Germinal center (tissue), 1 donor: Measurements from ENCODE around the gene USH2A.

Experiments used
- DNase-seq: peaks from one replicate; pipeline ENCODE4 v3.0.0; 2012; ENCODE audit warnings: mixed read lengths, low spot score

Gene USH2A

GRCh38 chr1:216285052-216285451 lies 138.2 kb downstream of the USH2A start:
- no peak for DNase-seq

- DNase-seq = no peak
Observed at GRCh38 chr1:216281757-216282156, 141.5 kb downstream of the USH2A start.

- DNase-seq = no peak
Observed at GRCh38 chr1:216270086-216270773, 153.0 kb downstream of the USH2A start.

GRCh38 chr1:216261631-216262030 lies 161.6 kb downstream of the USH2A start:
- no peak for DNase-seq

- no peak for DNase-seq
Observed at GRCh38 chr1:216258856-216259255, 164.4 kb downstream of the USH2A start.

GRCh38 chr1:216258386-216258785 lies 164.9 kb downstream of the USH2A start:
- DNase-seq = no peak

GRCh38 chr1:216250861-216251260 lies 172.4 kb downstream of the USH2A start:
- no peak for DNase-seq

- no peak for DNase-seq
Observed at GRCh38 chr1:216248628-216249027, 174.6 kb downstream of the USH2A start.

GRCh38 chr1:216247937-216248336 lies 175.3 kb downstream of the USH2A start:
- DNase-seq = no peak

GRCh38 chr1:216246577-216247203 lies 176.6 kb downstream of the USH2A start:
- no peak for DNase-seq

GRCh38 chr1:216238844-216239243 lies 184.4 kb downstream of the USH2A start:
- DNase-seq = no peak

GRCh38 chr1:216237927-216238542 lies 185.2 kb downstream of the USH2A start:
- no peak for DNase-seq

GRCh38 chr1:216224233-216224632 lies 199.0 kb downstream of the USH2A start:
- DNase-seq = no peak

- no peak for DNase-seq
Observed at GRCh38 chr1:216223486-216223885, 199.8 kb downstream of the USH2A start.

GRCh38 chr1:216222288-216222687 lies 201.0 kb downstream of the USH2A start:
- DNase-seq = no peak

GRCh38 chr1:216221260-216221700 lies 202.0 kb downstream of the USH2A start:
- peak; percentile 7 for DNase-seq

- DNase-seq = no peak
Observed at GRCh38 chr1:216216305-216216704, 206.9 kb downstream of the USH2A start.

- no peak for DNase-seq
Observed at GRCh38 chr1:216215169-216215568, 208.1 kb downstream of the USH2A start.

GRCh38 chr1:216212826-216213225 lies 210.4 kb downstream of the USH2A start:
- no peak for DNase-seq

- DNase-seq = no peak
Observed at GRCh38 chr1:216210081-216210480, 213.2 kb downstream of the USH2A start.

GRCh38 chr1:216209125-216209524 lies 214.1 kb downstream of the USH2A start:
- DNase-seq = no peak

- no peak for DNase-seq
Observed at GRCh38 chr1:216207154-216207553, 216.1 kb downstream of the USH2A start.

GRCh38 chr1:216205176-216205575 lies 218.1 kb downstream of the USH2A start:
- DNase-seq = no peak
